ENCODE results near the gene XPR1.

Gene XPR1

DNA sequence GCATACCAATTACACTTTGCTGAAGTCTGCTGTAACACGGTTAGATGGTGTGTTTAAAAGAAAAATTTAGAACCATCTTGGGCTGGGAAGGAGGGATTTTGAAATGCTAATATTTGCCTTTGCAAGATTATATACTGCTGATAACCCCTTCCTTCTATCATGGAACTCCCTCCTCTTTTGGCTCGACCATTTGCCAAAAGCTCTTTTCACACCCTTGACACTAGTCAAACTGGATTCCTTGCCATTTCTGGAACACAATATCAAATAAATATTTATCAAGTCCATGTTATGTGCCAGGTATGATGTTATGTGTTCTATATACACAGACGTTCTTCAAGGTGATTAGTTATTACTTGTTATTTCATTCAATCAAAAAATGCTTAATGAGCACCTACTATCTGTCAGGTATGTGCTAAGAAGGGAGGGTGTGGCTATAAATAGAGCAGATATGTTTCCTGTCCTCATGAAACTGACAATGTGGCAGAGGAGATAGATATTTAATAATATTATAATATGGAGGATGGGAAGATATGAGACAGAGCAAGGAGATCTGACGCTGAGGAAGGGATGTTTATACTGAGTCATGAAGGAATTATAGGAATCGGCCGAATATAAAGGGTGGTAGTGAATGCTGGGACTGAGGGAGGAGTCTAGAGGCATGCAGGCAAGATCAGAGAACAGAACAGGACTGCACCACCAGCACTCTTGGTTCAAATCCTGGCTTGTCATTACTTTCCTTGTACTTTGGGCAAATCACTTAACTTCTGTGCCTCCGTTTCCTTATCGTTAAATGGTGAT lies 16.1 kb upstream of the XPR1 start:
- DNase-seq, result no peak

DNA sequence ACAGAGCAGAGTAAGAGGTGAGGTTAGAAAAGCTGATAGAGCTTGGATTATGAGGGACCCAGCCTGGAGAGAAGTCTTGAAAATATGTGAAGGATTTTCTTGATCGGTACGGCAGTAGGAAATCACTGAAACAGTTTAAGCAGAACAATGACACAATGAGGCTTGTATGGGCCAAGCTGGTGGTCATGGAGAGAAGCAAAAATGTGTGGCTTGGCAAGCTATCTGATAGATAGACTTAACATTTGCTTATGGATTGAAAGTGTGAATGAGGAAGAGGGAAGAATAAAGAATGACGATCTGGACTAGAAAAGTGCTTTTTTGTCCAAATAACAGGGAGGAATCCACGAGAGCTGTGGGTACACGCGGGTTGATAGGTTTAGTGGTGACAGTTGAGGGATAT lies 15.4 kb upstream of the XPR1 start:
- no peak for DNase-seq

DNA sequence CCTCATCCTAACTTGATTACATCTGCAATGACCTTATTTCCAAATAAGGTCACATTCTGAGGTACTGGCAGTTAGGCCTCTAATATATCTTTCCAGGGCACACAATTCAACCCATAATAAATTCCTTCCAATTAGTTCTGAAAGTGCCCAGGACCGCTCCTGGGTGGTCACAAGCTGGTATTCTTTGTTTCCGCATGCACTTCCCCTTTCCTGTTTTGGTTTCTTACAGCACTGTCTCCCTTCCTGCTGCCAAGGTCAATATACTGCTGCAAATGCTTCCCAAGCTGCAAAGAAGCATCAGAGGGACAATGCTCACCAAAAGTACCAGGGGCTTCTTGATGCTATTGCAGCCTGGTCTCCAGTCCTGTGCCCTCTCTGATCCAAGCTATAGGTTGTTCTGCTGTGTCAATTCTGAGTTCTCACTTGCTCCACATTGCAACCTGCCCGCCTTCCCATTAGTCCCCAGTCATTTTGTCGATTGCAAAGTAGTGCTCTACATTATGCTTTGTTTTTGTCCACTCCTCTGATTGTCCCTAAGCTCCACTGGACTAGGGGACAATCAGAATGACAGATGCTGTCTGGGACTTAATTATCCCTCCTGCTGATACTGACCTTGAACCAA lies 13.9 kb upstream of the XPR1 start:
- no peak for DNase-seq

DNA sequence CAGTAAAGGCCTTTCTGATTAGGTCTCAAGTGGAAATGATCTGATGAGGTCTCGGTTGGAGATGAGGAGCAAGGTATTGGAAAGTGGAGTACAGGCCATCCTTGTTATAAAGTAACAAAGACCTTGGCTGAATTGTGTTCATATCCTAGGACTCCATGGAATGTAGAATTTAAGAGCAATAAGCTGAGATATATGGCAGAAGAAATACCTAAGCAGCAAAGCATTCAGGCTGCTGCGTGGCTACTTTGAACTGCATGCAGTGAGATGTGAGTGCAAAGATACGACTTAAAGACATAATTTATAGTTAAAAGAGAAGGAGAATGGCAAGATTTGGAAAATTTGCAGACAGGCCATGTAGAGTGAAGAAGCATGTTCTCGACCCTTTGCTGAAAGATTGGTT lies 11.2 kb upstream of the XPR1 start:
- no peak for DNase-seq

DNA sequence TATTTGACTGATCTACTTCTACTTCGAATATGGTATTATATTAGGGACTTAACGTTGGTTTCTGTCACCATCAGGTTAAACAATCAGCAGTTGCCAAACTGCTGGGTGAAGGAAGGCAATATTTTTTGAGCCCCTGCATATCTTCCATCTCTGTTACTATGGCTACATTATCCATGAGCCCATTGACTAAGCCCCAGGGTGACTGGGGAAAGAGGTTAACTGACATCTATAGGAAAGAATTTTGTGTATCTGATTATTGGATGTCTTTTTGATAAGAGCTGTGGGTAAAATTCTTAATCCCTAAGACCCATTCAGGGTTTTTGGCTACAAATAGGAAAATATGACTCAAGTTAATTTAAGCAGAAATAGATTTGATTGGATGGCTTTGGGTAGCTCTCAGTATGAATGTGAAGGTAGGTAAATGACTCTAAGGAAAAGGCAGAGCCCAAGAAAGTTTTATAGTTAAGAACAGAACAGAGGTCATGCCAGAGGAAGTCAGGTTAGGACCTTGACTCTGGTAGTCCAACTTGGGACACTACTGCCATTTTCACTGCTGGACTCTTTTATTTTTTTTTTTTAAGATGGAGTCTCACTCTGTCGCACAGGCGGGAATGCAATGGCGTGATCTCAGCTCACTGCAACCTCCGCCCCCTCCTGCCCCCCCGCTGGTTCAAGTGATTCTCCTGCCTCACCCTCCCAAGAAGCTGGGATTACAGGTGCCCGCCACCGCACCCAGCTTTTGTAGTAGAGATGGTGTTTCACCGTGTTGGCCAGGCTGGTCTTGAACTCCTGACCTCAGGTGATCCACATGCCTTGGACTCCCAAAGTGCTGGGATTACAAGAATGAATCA lies 8.9 kb upstream of the XPR1 start:
- DNase-seq, result no peak

DNA sequence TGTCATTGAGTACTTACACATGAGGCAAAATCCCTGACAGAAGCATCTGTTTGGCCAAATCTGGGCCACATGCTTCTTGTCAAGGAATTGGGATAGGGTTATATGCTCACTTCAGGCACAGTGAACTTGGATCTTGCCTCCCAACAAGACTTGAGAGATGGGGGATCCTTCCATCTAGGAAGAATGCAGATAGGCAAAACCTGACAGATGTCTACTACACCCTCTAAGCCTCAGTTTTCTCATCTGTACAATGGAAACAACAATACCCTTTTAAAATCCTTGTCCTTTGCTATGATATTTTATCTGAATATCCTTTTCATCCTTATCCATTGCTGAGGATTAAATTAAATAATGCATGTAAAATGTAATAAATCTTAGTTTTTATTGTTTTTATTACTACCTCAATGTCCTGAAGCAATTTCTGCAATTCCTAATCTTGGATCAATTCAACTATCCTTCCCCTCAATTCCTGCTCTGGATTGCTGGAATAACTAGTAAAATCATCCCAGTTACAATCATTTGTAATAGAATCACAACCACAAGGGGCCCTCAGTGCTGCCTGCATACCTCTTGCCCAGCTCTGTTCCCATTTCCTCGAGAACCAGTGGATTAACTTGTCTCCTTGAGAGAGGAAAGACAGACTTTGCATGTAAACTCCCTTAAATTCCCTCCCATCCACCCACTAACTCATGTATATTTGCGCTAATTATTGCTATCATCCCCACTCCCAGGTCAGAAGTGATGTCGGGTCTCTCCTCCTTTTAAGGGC lies 8.1 kb upstream of the XPR1 start:
- no peak for DNase-seq

DNA sequence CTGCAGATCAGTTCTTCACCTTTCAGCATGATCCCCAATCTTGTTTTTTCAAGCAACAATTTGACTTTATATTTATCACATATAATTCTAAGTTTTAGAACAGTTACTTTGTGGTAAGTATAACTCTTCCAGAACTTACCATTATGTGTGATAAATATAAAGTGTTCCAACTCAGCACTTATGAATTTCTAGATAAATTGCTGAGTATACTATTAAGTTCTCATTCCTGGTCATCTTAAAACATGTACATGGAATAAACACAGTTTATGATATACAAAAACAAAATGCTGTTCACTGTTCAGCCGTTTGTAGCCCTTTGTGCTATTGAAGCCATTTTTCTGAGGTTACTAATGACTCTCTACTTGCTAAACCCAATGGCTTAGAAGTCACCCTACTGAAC lies 5.1 kb upstream of the XPR1 start:
- no peak for DNase-seq

DNA sequence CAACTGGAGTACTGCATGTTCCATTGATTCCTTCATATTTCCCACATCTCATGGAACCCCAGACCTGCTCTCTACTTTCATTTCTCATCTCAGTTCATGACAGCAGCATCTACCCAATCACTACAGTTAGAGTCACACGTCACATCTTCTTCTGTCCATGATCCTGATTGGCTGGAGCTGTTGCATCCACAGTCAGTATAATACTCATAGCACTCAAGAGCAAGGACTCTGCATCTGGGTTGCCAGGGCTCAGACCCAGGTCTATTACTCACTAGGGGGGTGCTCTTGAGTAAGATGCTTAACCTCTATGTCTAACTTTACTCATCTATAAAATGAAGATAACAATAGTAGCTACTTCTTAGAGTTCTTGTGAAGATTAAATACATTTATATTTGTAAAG lies 4.4 kb upstream of the XPR1 start:
- DNase-seq, result no peak

DNA sequence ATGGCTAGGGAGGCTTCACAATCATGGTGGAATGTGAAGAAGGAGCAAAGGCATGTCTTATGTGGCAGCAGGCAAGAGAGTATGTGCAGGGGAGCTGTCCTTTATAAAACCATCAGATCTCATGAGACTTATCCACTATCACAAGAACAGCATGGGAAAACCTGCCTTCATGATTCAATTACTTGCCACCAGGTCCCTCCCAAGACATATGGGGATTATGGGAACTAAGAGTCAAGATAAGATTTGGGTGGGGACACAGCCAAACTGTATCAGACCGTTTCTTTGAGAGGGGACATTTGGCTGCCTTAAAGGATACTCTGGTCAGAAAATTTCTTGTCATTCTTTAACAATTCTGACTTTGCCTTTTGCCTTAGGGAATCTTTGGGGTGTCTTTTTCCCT lies 3.2 kb upstream of the XPR1 start:
- DNase-seq, result no peak

DNA sequence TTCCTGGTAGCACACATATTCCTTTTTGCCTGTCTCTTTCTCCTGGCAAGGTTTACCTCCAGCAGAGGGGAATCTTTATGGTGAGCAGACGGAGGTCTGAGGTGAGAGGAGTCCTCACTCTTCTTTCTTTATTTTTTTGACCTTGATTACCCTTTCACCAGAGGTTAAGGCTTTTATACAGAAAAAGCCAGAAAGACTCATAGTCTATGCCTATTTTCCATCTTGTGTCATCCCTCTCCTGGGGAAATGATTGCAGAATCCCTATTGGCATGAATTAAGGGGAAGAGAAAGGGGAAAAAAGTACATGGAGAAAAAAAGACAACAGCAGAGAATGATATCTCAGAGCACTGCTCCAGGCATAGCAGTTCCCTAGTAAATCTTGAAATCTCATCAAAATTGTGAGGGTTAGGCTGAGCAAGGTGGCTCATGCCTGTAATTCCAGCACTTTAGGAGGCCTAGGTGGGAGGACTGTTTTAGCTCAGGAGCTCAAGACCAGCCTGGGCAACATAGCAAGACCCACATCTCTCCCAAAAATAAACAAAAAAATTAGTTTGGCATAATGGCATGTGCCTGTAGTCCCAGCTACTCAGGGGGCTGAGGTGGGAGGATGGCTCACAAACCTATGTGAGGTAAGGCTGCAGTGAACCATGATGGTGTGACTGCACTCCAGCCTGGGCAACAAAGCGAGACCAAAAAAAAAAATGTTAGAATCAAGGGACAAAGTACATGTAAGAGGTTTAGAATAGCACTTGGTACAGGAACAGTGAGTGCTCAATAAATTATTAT lies 1.2 kb upstream of the XPR1 start:
- no peak for DNase-seq

DNA sequence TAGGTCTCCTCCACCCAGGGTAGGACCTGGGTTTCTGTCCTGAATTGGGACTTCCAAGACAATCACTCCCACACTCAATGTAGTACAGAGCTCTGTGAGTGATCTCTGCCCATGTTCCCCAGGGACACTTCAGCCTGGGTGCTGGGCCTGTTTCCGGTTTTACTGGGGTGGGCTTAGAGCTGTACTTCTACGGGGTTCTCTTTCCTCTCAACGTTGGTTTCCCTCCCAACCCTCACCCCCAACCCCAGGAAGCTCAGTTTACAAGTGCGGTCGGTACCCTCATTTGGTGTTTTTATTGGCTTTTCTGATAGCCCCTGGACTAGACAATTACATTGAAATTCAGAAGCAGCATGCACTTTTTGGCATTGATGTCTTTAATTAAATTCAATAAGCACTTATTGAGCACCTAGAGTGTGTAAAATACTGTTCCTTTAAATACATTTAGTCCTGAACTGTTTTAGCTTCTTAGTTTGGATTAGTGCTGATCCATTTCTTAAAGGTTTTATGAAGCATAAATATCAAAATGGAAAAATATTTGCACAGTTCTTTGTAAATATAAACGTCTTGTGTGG lies 542 bp upstream of the XPR1 start:
- no peak for DNase-seq

DNA sequence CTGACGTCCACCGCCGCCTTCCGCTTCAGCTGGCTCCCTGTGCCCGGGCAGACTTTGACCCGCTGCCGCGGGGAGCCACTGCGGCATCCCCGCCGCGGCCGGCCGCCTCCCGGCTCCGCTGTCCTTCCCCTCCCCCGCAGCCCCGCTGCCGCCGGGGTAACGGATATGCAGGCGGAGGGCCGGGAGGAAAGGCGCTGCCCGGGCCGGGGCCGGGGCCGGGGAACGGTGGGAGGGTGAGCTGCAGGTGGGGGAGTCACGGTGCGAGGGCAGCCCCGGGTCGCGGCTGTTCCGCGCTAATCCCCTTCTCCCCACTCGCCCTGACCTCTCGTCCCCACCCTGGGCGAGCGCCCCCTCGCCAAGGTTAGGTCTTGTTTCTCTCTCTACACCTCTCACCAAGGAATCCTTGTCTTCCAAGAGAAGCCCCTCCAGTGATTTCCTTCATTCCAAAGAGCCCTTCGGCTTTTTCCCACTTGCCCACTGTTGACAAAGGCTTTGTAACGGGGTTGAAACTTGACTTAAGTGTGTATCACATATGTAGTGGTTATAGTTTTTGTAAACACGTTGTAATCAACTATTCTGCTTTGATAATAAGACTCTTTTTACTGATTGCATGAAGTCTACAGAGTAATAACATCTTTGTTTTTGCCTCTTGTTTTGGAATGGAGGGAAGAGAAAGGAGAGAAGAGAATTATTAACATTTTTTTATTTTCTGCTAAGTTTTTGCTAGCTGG lies 669 bp downstream of the XPR1 start:
- no peak for DNase-seq

DNA sequence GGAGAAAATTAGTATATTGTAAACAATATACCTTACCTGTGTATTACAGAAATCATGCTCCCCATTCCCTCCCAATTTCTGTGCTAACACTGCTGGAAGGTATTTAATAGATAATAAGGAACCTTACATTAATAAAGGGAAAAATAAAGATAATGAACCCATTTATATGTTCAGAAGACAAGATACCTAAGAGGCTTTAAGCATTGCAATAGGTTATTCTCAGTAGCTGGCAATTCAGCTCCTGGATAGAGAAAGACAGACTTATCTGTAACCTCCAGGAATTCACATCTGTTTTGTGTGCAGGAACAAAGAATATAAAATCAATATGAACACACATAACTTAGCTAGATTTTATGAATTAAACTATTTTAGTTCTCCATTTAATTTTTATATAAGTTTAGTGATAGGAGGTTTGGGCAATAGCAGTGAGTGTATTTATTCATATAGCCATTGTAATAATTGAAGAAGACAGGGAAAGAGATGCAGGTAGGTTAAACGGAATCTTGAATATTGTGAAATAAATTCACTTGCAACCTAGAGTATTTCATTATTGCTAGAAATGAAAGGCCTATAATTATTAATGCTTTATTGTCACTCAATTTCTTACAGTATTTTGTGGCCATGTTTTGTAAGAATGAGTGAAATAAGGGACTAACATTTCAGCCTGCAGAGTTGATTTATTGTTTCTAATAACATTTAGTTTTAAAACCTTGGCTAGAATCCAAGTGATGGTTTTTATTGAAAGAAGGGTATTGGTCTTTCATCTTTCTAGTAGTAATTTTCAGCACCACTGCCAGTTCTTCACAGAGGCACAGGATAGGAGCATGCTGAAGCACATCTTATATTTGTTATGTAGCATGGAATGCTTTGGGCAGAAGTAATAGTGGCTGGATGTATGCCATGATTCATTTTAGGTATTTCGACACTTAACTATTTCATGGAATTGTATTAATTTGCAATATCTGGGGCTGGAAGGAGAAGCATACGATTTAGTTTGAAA lies 1.5 kb downstream of the XPR1 start:
- no peak for DNase-seq

DNA sequence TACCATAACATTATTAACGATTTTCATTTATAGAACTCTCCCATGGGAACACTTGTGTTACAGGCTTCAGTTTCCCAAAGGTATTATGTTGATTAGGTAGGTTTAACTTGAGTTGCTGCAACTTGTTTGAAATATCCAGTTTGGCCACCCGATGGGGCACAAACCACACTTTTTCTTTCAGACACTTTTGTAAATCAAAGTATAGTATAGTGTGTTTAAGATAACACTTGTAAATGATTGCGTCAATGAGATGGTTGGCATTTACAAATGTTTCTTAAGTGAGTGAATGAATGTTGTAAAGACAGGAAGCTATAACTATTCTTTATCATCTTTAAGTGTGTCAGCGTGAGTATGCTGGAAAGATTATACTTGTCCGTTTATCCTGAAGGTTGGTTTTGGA lies 4.3 kb downstream of the XPR1 start:
- no peak for DNase-seq

DNA sequence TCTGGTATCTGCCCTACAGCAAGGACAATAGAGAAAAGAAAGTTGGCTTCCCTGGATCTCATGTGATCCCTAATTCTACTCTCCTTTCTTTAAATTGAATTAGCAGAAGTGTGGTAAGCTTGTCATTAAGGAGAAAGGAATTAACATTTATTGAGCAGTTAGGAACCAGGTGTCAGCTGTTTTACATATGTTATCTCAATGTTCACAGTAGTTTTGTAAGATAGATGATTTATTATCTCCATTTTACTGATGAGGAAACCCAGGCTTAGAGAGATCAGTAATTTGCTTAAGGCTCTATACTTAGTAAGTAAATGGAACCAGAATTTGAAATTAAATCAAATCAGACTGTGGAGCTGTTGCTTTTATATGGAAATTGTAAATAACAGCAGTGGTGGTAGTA lies 8.0 kb downstream of the XPR1 start:
- no peak for DNase-seq

DNA sequence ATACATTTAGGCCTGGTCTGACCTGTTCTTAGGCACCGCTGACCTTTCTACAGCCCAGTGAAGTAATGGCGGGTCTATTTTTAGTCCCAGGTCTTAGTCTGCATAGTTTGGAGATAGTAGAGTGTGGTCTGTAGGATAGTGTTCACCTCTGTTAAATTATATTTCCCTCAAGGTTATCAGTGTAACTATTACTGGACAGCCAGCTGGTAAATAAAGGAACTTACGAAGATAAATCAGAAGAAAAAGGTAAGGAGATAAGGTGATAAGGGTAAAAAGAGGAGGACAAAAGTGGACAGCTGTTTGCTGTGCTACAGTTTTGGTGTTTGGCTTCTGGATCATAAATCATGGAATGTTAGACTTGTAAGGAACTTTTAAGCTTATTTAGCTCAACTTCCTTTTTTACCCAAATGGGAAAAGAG lies 8.7 kb downstream of the XPR1 start:
- DNase-seq, result no peak

DNA sequence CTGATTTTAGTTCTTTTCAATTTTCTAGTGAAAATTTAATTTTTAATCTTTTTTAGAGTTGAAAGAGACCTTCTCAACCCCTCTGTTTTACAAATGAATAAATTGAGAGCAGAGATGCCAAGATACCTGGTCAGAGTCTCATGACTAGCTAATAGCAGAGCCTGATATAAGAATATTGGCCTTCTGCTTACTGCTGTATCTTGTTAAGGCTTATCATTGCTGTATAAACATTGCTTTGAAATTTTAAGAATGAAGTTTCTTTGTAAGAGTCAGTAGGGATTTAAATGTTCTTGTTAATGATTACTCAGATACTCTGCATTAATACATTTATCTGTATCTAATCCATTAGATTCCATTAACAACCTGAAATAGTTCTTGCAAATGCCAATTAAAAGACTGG lies 9.8 kb downstream of the XPR1 start:
- DNase-seq, result no peak

DNA sequence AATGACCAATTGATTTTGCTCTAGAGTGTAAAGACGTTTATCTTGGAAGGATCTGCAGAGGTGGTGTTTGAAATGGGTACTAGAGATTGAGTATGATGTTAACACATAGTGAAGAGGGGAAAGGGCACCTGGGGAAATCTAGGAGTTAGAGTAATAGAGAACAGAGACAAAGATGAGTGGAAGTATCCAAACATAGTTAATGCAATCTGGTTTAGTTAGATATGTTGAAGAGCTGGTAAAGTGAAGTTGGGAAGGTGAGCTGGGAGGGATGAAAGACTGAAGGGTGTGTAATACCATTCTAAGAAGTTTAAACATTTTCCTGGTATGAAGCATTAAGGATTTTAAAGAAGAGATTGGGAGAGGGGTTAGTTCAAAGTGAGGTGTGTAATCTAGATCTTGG lies 11.0 kb downstream of the XPR1 start:
- DNase-seq, result no peak

DNA sequence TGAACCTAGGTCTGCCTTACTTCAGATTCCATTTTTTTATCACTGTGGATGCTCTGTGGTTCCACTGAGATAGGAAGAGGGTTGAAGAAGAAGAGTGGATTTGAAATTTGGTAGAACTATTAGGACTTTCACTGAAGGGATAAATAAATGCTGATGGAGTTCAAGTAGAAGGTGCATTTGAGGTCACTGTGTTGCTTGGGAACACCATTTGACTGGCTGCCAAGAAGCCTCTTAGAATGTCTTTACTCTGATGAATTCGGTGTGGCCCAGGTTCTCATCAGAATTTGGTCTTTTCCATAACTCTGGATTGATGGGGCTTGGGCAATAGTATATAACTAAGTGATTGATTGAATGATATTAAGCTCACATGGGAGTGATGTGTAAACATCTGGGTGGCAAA lies 11.9 kb downstream of the XPR1 start:
- no peak for DNase-seq
